Testis (tissue), 5 donors: ENCODE measurements around the gene RIOK3. TPM values are rescaled to one million over a fixed set of nuclear protein-coding genes. Genes with fewer than 3 reads are reported as not detected.

Experiments used
- DNase-seq: peaks from one replicate; pipeline ENCODE4 v3.0.0-alpha.2; 2019
- H3K27ac ChIP-seq, 2 donors: fragments of 200-600 bp; sonication (generic); one replicate each; pipeline ENCODE4 v1.5.1; 2019
- H3K27me3 ChIP-seq: fragments of 200-600 bp; sonication (generic); one replicate; pipeline ENCODE4 v1.5.1; 2019
- H3K36me3 ChIP-seq: fragments of 200-600 bp; sonication (generic); one replicate; pipeline ENCODE4 v1.5.1; 2017; ENCODE audit warnings: low read depth; ENCODE audit errors: missing control alignments
- H3K4me1 ChIP-seq: fragments of 200-600 bp; sonication (generic); one replicate; pipeline ENCODE4 v1.5.1; 2019
- H3K4me3 ChIP-seq, 2 donors: fragments of 200-600 bp; sonication (generic); one replicate each; pipeline ENCODE4 v1.5.1; 2017 to 2019
- H3K9me3 ChIP-seq: fragments of 200-600 bp; sonication (generic); one replicate; pipeline ENCODE4 v1.5.1; 2017
- POLR2A ChIP-seq: fragments of 450-650 bp; IDR thresholded peaks from one replicate; pipeline ENCODE4 v1.6.1; 2017; ENCODE audit warnings: antibody characterized with exemption, mild to moderate bottlenecking, moderate library complexity
- WGBS, 2 donors: methylation state at CpG; one replicate each; pipeline ENCODE4 v1.1.5; 2018; 5-methylcytosine and 5-hydroxymethylcytosine counted together
- intact Hi-C: fragments of 100-400 bp; cut with DNase I; formaldehyde crosslinking; loops from one replicate; pipeline ENCODE4 v1.15.1; 2023; ENCODE audit warnings: low total_unique reads
- long read RNA-seq, 2 donors: transcript quantifications; one replicate each; lab custom pipeline, GENCODE V29; 2026
- polyA plus RNA-seq: library from polyadenylated mRNA; stranded (reverse); fragments of 350-450 nt; fragmentation: Illumina TruSeq; extraction: RNeasy Lipid Tissue Mini Kit (QIAGEN cat#74804); gene quantifications from one replicate; pipeline ENCODE4 v1.2.3, GENCODE V29; 2014; ENCODE audit warnings: low read depth, low replicate concordance; ENCODE audit not compliant: insufficient read depth
- total RNA-seq, 2 donors: library from RNA; depleted of rRNA; stranded (reverse); fragments of >200 nt; gene quantifications; one replicate each; pipeline ENCODE4 v1.2.3, GENCODE V29; 2016
- TF ChIP-seq, protein P1 (sequence below), 3 experiments: fragments of 450-650 bp in 2 of 3; fragments of 200-600 bp in 1 of 3; sonication (generic) in 1 of 3; IDR thresholded peaks; one replicate each; pipeline ENCODE4 v1.5.1; 2016 to 2019; ENCODE audit warnings: antibody characterized with exemption in 3 of 3, mild to moderate bottlenecking in 2 of 3, moderate library complexity in 1 of 3

The RIOK3 gene, protein sequence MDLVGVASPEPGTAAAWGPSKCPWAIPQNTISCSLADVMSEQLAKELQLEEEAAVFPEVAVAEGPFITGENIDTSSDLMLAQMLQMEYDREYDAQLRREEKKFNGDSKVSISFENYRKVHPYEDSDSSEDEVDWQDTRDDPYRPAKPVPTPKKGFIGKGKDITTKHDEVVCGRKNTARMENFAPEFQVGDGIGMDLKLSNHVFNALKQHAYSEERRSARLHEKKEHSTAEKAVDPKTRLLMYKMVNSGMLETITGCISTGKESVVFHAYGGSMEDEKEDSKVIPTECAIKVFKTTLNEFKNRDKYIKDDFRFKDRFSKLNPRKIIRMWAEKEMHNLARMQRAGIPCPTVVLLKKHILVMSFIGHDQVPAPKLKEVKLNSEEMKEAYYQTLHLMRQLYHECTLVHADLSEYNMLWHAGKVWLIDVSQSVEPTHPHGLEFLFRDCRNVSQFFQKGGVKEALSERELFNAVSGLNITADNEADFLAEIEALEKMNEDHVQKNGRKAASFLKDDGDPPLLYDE
- 10 to 100 TPM; 41.7 to 68.7 TPM for total RNA-seq
- 76.8 TPM for polyA plus RNA-seq
- long read RNA-seq, donor 1, full-length matches to known transcripts = 3 of 3 reads
- long read RNA-seq, donor 1, partial matches to known transcripts = 0 of 3 reads
- long read RNA-seq, donor 1, other reads (novel, unspliced or antisense) = 0 of 3 reads
- long read RNA-seq, donor 2, full-length matches to known transcripts = 4 of 4 reads
- long read RNA-seq, donor 2, partial matches to known transcripts = 0 of 4 reads
- long read RNA-seq, donor 2, other reads (novel, unspliced or antisense) = 0 of 4 reads

DNA sequence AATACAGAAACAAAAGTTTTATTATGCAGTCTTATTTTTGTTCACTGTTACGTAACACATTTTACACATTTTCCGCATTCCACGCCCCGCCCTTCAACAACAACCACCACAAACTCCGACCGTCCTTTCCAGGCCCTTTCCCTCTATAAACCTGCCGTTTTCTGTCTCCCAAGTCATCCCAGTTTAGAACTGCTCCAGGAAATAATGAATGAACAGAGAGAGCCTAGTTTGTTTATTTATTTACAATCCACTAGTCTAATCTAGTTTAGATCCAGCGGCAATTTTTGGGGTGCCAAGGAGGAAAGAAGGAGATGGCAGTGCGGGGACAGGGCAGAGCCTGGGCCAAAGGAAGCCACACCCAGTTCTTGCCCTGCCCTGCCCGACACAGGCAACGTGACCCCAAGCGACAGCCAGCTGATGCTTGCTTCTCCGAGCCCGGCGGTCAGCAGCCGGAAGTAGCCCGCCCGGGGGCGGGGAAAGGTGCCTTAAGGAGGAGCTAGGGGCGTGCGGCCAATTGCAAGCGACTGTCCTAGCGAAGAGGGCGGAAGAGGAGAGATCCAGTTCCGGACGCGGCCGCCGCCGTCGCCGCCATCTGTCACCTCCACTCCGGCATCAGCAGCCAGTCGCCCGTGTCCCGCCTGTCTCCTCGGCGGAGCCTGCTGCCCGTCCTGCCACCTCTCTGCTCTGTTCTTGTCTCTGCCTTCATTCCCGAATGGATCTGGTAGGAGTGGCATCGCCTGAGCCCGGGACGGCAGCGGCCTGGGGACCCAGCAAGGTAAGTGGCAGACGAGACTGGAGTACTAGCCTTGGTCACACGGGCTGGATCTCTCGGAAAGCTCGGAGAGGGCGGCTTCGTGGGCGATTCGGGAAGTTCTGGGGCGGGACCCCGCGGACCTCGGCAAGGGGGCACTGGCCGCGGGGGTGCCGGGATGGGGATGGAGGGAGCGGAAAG, at the start of gene RIOK3:
Gene RIOK3 (plus strand): TSS at position 560 of the 952 bp plus-strand sequence. CDS start 153 bp downstream, at position 713.
- 1% methylated on average over 27 to 60 of the region's 60 CpGs for WGBS, 2 donors
- Histone ChIP-seq H3K36me3 (no peaks in the 10 kb centered on the region), H3K4me3 (peak within 1 kb of the TSS; percentile 85 to 97), H3K4me1 (peaks cover 16% of the 10 kb centered on the region), H3K27ac (peak within 1 kb of the TSS; percentile 86 to 89), H3K9me3 (no peaks in the 10 kb centered on the region), H3K27me3 (no peaks in the 10 kb centered on the region)
- intact Hi-C loops = no loop called here
- TF ChIP-seq, protein P1, sequence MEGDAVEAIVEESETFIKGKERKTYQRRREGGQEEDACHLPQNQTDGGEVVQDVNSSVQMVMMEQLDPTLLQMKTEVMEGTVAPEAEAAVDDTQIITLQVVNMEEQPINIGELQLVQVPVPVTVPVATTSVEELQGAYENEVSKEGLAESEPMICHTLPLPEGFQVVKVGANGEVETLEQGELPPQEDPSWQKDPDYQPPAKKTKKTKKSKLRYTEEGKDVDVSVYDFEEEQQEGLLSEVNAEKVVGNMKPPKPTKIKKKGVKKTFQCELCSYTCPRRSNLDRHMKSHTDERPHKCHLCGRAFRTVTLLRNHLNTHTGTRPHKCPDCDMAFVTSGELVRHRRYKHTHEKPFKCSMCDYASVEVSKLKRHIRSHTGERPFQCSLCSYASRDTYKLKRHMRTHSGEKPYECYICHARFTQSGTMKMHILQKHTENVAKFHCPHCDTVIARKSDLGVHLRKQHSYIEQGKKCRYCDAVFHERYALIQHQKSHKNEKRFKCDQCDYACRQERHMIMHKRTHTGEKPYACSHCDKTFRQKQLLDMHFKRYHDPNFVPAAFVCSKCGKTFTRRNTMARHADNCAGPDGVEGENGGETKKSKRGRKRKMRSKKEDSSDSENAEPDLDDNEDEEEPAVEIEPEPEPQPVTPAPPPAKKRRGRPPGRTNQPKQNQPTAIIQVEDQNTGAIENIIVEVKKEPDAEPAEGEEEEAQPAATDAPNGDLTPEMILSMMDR (IDR thresholded peaks at IDR 0.05) = no peak
- peak; percentile 26 for TF ChIP-seq POLR2A
- peak; percentile 98 for DNase-seq

GRCh38 chr18:23403310-23403709, 49.8 kb upstream of the RIOK3 start:
- WGBS, 2 donors = 92 to 96% methylated on average over 8 of the region's 8 CpGs
- Histone ChIP-seq H3K27ac (no peak overlapping the region), H3K4me1 (peaks cover 3% of the 10 kb centered on the region), H3K27me3 (no peaks in the 10 kb centered on the region), H3K36me3 (no peaks in the 10 kb centered on the region), H3K4me3 (no peak overlapping the region), H3K9me3 (no peaks in the 10 kb centered on the region)
- DNase-seq = no peak
- intact Hi-C loops = loop anchor here (10.0 kb wide), 1 partner anchor 269 kb away; the partner anchor contains the start of gene CABLES1
- TF ChIP-seq, protein P1 (IDR thresholded peaks at IDR 0.05) = no peak
- TF ChIP-seq POLR2A = no peak

DNA sequence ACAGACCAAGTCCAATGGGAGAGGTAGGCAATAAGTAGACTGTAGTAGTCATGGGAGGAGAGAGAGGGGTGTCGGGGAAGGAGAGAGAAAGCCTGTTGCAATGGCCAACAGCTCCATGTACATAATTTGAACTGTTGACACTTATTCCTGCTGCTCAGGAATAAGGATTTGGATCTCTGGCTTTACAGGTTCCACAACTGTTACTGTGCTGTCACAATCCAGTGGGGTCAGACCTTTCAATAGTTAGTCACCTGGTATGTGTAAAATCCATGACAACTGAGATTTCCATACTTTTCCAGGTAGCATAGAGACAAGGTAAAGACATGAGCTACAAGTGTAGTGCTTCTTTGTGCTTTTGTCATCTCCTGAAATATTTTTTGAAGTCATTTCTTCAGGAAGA, 47.5 kb upstream of the RIOK3 start:
- intact Hi-C loops = loop anchor here (10.0 kb wide), 1 partner anchor 271 kb away; the partner anchor contains the start of gene CABLES1
- Histone ChIP-seq H3K4me3 (no peak overlapping the region), H3K4me1 (peaks cover 3% of the 10 kb centered on the region), H3K36me3 (no peaks in the 10 kb centered on the region), H3K9me3 (no peaks in the 10 kb centered on the region), H3K27me3 (no peaks in the 10 kb centered on the region), H3K27ac (no peak overlapping the region)
- DNase-seq = no peak
- 90 to 94% methylated on average over 1 of the region's 1 CpG for WGBS, 2 donors
- no peak for TF ChIP-seq POLR2A
- TF ChIP-seq, protein P1 (IDR thresholded peaks at IDR 0.05) = no peak

DNA sequence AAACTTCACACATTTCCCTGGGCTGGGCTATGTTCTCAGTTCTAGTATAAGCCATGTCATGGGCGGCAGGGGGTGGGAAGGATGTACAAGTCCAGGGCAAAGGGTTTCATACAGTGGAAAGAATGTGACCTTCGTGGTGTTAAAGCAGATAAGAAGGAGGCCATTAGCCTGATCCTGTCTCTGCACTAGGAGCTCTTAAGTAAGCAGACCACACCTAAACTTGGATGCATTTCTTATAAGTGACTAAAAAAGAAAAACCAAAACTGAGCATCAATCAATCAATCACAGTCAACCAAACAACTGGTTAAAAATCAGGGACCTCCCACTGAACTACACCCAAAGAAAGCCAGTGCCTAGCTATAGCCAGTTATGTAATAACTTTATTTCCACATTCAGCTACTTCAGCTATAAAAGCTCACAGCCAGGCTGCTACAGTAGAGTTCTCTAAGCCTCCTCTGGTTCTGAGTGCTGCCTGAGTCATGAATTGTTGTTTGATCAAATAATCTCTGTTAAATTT, 46.8 kb upstream of the RIOK3 start:
- H3K9me3 ChIP-seq = no peaks in the 10 kb centered on the region
- 46 to 71% methylated on average over 2 of the region's 2 CpGs for WGBS, 2 donors
- no peak for DNase-seq
- no peak overlapping the region for H3K27ac ChIP-seq
- H3K36me3 ChIP-seq = no peaks in the 10 kb centered on the region
- intact Hi-C loops = loop anchor here (10.0 kb wide), 1 partner anchor 272 kb away; the partner anchor contains the start of gene CABLES1
- H3K27me3 ChIP-seq = no peaks in the 10 kb centered on the region
- no peak for TF ChIP-seq POLR2A
- TF ChIP-seq, protein P1 (IDR thresholded peaks at IDR 0.05) = no peak
- no peak overlapping the region for H3K4me3 ChIP-seq
- H3K4me1 ChIP-seq = peaks cover 2% of the 10 kb centered on the region
